ENCODE results near the gene POU5F1. TPM values are rescaled to one million over a fixed set of nuclear protein-coding genes. Genes with fewer than 3 reads are reported as not detected.
"Not testable (repeated sequence)": the region's sequence is repeated elsewhere in the genome, so short reads cannot be mapped to it uniquely, and the experiment has no call there.

POU5F1 gene
- total RNA-seq, 1 donor from 2014 or later, result 0.67 TPM

DNA sequence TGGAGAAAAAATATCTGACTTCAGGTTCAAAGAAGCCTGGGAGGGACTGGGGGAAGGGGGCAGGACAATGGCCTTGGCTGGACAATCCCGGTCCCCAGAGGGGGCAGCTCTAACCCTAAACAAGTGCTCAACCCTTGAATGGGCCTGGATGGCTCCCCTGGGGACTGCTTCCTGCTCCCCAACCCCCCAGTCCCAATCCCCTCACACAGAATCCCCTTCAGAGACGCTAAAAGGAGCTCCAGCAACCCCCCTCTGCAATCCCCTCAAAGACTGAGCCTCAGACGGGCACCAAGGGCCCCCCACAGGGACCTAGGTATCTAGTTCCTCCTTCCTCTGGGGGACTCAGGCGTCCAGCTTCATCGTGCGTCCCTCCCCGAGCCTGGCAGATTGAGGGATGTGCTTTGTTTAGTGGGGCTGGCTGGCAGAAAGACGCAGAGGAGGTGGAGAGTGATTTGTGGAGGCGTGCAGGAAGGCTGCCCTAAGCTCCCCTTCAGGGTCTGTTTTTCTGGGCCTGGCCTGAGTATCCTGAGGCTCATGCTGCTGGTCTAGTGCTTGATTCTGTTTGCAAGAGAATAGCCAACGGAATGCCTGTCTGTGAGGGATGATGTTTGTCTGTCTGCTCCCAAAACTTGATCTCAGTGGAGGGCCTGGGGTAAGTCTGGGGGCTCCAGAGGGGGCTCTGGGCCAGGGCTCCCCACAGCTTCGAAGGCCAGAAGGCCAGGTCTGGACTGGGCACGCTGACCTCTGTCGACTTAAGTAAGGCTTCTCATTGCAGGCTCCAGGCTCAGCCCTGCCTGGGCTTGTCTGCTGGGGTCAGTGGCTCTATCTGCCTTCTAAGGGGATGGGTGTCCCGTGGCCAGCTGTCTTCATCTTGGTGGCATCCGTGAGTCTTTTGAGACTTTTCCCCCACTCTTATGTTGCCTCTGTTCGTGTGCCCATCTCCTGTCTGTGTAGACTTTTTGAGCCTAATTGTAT lies 1.7 kb upstream of the POU5F1 start:
- intact Hi-C loops (cut with micrococcal nuclease), result no loop called here
- DNase-seq (no peak), ATAC-seq (no peak)

GRCh38 chr6:31170987-31171671 lies 647 bp upstream of the POU5F1 start:
- DNase-seq (no peak), ATAC-seq (no peak)
- intact Hi-C loops (cut with micrococcal nuclease), result no loop called here

GRCh38 chr6:31169858-31170599 lies 453 bp downstream of the POU5F1 start:
- intact Hi-C loops (cut with micrococcal nuclease); ATAC-seq; DNase-seq: not testable (repeated sequence)

DNA sequence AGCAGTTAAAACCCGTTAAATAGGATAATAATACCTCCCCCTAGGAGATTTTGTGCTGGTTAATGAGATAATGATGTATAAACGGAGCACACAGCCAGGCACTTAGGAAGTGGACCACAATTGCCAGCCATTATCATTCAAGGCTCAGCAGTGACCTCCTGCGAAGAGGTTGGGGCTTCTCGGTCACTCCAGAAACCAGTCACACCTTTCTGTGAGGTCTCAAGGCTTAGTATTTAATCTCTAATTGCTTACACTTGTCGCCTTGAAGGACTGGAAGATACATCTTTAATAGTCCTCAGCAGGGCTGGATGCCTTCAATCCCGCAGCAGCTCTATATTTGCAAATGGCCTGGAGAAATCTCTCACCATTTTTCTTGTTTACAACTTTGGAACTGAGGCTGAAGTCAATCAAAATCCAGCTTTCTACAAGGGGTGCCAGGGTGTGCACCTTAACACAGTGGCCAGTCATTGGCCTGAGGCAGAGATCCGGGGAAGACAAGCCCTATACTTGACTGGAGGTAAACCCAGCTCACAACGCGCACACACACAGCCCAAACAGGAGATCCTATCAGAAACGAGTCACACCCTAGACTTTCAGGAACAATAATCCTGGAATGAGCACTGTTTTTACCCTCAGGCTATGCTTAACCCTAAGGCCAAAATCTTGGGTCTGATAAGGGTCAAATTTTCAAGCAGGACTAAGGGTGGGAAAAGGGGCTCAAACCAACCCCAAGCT lies 1.2 kb downstream of the POU5F1 start:
- DNase-seq, result no peak
- no peak for ATAC-seq
- intact Hi-C loops (cut with micrococcal nuclease), result no loop called here

DNA sequence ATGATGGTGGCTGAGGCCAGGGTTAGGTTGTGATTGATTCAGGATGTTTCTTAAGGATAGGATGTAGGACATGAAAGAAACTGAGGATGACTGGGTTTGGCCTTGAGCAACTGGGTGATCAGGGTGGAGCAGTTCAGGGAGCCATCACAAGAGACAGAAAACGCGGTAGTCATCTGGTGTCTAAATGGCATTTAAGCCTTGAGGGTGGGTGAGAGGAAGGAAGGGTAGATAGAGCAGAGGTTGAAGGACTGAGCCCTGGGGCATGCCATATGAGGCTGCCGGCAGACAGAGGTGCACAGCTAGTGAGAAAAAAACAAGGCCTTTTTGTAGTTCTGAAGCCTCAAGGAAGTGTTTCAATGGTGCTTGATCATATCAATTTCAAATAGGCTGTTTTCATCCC lies 1.9 kb downstream of the POU5F1 start:
- intact Hi-C loops (cut with micrococcal nuclease), result no loop called here
- DNase-seq (no peak), ATAC-seq (no peak)

DNA sequence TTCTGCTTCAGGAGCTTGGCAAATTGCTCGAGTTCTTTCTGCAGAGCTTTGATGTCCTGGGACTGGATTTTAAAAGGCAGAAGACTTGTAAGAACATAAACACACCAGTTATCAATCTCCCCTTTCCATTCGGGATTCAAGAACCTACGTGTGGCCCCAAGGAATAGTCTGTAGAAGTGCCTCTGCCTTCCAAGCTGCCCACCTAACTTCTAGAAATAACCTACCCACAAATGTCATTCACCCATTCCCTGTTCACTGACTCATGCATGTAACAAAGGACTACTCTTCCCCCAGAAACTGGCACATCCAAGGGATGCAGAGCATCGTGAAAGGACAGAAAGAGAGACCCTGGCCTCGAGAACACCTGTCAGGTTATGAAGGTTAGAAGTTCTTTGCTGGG lies 4.5 kb downstream of the POU5F1 start:
- no peak for ATAC-seq
- intact Hi-C loops (cut with micrococcal nuclease), result no loop called here
- DNase-seq, result no peak

DNA sequence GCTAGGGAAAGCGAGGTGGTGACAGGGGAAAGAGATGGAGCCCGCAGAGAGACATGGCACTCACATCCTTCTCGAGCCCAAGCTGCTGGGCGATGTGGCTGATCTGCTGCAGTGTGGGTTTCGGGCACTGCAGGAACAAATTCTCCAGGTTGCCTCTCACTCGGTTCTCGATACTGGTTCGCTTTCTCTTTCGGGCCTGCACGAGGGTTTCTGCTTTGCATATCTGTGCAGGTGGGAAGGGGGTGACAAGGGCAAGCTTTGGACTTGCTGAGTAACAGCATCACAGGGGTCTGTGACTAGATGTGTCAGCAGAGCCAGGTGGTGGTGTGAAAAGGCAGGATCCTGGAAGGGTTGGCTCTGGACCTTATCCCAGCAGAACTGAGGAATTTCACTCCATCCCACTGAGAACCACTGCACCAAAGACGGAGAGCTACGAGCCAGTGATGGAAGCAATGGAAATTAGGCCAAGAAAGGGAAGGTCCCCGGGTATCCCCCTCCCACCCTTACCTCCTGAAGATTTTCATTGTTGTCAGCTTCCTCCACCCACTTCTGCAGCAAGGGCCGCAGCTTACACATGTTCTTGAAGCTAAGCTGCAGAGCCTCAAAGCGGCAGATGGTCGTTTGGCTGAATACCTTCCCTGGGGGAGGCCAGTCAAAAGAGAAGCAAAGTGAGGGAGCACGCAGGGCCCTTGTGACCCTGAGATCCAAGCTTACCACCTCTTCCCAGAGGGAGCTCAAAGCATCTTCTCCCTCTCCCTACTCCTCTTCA lies 5.2 kb downstream of the POU5F1 start:
- DNase-seq; ATAC-seq; intact Hi-C loops (cut with micrococcal nuclease): not testable (repeated sequence)

DNA sequence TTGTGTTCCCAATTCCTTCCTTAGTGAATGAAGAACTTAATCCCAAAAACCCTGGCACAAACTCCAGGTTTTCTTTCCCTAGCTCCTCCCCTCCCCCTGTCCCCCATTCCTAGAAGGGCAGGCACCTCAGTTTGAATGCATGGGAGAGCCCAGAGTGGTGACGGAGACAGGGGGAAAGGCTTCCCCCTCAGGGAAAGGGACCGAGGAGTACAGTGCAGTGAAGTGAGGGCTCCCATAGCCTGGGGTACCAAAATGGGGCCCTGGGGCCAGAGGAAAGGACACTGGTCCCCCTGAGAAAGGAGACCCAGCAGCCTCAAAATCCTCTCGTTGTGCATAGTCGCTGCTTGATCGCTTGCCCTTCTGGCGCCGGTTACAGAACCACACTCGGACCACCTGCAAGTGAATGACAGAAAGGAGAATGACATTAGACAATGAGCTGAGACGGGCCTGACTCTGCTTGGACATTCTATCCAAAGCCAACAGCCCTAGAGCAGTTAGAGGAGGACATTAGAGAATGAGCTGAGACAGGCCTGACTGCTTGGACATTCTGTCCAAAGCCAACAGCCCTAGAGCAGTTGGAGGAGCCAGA lies 5.9 kb downstream of the POU5F1 start:
- not testable (repeated sequence) for ATAC-seq

DNA sequence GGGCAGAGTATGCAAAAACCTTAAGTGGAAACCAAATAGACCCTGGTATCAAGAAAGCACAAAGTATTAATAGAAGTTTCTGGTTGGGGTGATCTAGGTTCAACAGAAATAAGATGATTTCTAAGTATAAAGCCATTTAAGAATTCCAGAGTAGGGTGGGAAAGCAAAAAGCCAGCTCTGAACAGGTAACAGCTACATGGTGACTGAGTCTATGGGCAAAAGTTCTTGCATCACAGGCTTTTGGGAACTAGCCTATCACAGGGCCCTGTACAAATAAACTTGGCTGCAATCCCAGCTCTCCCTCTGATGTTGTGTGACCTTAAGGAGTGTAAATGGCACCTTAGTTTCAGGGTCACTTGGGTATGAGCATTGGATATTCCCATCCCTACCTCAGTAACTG lies 6.6 kb downstream of the POU5F1 start:
- intact Hi-C loops (cut with micrococcal nuclease), result no loop called here
- ATAC-seq (peak; percentile 78), DNase-seq (no peak)

More for the DNA sequence above, 5.9 kb downstream of the POU5F1 start:
- intact Hi-C loops (cut with micrococcal nuclease); DNase-seq: not testable (repeated sequence)

DNA sequence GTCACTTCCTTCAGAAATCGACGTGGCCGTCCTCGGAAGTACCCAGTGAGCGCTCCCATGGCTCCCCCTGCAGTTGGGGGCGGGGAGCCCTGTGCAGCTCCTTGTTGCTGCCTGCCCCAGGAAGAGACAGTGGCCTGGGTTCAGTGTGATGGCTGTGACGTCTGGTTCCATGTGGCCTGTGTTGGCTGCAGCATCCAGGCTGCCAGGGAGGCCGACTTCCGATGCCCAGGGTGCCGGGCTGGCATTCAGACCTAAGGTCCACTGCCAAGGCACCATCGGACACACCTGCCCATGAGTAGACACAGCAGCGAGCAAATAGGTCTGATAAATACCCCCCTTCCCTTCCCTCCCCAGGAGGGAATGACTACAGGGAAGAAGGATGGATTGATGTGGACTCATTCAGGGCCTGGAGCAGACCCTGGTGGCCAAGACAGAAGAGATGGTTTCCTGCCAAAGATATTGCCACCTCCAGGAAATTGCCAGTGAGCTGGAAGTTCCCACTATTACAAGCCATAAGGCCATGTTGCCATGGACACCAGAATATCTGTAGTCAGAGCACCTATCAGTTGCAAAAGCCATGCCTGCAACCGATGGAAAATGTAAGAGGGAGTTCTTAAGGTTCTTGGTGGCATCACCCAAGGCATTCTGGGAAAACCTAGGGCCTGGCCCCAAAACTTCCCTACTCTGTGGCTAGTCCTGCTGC lies 7.9 kb downstream of the POU5F1 start:
- intact Hi-C loops (cut with micrococcal nuclease), result no loop called here
- DNase-seq (no peak), ATAC-seq (no peak)

DNA sequence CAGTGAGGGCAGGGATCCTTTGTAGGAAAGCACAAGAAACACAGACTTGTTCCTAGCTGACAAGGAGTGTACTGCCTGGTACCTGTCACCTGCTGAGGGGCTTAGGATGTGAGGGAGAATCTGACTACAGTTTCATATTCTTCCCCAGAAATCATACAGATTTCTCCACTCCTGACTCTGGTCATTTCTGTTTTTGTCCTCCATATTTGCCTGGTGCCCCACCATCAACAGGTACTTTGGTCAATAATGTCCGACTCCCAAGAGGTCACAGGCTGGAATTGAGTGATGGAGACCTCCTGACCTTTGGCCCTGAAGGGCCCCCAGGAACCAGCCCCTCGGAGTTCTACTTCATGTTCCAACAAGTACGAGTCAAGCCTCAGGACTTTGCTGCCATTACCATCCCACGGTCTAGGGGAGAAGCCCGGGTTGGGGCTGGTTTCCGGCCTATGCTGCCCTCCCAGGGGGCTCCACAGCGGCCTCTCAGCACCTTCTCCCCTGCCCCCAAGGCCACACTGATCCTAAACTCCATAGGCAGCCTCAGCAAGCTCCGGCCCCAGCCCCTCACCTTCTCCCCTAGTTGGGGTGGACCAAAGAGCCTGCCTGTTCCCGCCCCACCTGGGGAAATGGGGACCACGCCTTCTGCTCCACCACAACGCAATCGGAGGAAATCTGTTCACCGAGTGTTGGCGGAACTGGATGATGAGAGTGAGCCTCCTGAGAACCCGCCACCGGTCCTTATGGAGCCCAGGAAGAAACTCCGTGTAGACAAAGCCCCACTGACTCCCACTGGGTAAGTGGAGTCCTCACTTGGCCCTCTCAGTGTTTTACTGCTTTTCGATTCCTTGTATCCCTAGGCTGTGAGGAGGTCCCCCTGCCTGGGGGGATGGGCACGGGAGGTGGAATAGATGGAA lies 9.0 kb downstream of the POU5F1 start:
- DNase-seq (no peak), ATAC-seq (no peak)

GRCh38 chr6:31158863-31159855 lies 11.3 kb downstream of the POU5F1 start:
- intact Hi-C loops (cut with micrococcal nuclease), result no loop called here
- ATAC-seq, result no peak
- no peak for DNase-seq

More for the DNA sequence above, 9.0 kb downstream of the POU5F1 start:
- intact Hi-C loops (cut with micrococcal nuclease), result no loop called here

DNA sequence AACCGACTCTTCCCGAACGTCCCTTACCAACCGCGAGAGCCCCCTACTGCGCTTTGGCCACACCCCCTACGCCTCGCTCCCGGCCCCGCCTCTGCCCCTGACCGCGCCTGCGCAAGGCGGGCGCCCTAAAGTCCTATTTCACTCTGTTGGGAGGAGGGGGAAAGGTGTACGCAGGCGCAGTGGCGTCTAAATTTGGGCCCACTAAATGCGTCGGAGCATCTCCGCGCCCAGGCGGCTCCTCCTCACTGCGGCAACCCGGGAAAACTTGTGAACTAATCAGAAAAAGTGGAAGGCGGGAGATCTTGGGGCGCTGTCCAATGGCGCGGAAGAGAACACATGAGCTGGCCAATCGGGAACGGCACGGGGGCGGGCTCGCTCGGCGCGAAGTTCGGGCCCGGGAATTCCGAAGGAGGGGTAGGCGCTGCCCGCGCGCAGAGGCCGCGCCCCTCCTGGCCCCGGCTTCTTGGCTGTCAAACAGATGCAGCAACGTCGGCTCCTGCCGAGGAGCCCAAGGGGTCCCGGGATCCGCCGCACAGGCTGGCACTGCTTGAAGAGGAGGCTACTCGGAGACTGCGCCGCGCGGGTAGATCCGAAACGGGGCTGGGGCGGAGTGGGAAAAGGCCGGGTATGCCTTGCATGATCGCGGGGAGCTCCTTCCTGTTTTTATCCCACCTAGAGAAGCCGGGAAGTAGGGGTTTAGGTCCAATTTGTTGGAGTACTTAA lies 12.2 kb downstream of the POU5F1 start, which contains the start of gene TCF19:
Gene TCF19, plus strand, starts transcription at position 450 of the 723 bp plus-strand sequence. CDS start 881 bp downstream, outside the sequence.
- DNase-seq (peak; percentile 99), ATAC-seq (peak; percentile 96)
- intact Hi-C loops (cut with micrococcal nuclease), result no loop called here

DNA sequence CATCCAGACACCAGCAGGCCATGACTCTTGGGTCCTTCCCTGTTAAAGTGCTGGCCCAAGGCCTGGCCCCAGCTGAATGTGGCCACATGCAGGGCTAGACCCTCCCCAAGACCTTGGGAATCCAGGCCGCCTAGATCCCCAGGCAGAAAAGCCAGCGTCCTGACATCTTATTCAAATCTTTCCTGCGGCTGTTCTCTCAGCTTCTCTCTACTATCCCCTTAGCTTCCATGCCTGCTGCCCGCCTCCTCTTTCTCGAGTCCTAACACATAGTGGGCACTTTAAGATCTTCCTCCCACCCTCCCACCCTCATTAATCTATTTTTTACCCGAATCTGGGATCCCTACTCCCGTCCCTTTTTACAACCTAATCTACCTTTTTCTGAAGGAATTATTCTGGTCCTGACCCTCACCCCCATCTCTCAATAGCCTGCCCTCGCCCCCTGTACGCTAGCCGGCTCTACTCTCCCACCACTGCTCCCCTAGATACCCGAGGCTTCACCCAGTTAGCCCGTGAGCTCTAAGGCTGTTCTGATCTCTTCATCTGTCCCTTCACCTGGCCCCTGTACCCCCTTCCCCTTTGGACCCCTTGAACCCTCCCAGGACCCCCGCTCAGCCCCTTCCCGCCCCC lies 12.9 kb downstream of the POU5F1 start, which contains the start of gene CCHCR1:
Gene CCHCR1, minus strand, starts transcription at position 290 of the 627 bp plus-strand sequence. Its CDS starts 202 bp downstream, at position 88.
- intact Hi-C loops (cut with micrococcal nuclease), result no loop called here
- DNase-seq (no peak), ATAC-seq (peak; percentile 40)
